Activated CD4-positive, CD25-positive, alpha-beta regulatory T cell treated with anti-CD3 and anti-CD28 coated beads, Interleukin-2, amount 50 U/mL, for 24 hours (primary cell): ENCODE data around the gene CRAMP1.

Experiments used
- ATAC-seq, 2 donors: fragments of 150-1000 bp; cut with Tn5 transposase; one replicate each; pipeline ENCODE4 v1.10.0; 2021; ENCODE audit warnings: mild to moderate bottlenecking in 1 of 2, moderate library complexity in 1 of 2

Gene CRAMP1

GRCh38 chr16:1602285-1602684 lies 9.9 kb upstream of the CRAMP1 start:
- no peak for ATAC-seq

- ATAC-seq = no peak
Observed at GRCh38 chr16:1606774-1607173, 5.4 kb upstream of the CRAMP1 start.

GRCh38 chr16:1607971-1608370 lies 4.2 kb upstream of the CRAMP1 start:
- no peak for ATAC-seq

GRCh38 chr16:1610071-1610898 lies 1.9 kb upstream of the CRAMP1 start:
- peak; percentile 37 to 41 for ATAC-seq

GRCh38 chr16:1610899-1611632 lies 1.1 kb upstream of the CRAMP1 start:
- ATAC-seq = no peak

- no peak for ATAC-seq
Observed at GRCh38 chr16:1613211-1613622, 1.1 kb downstream of the CRAMP1 start.

GRCh38 chr16:1613728-1614455 lies 1.7 kb downstream of the CRAMP1 start:
- ATAC-seq = no peak

GRCh38 chr16:1614456-1615102 lies 2.4 kb downstream of the CRAMP1 start:
- ATAC-seq = no peak

- no peak for ATAC-seq
Observed at GRCh38 chr16:1615761-1616160, 3.6 kb downstream of the CRAMP1 start.

GRCh38 chr16:1619976-1620375 lies 7.8 kb downstream of the CRAMP1 start:
- no peak for ATAC-seq

- ATAC-seq = peak in 1 of 2 donors; percentile 24
Observed at GRCh38 chr16:1620391-1620790, 8.2 kb downstream of the CRAMP1 start.

- ATAC-seq = no peak
Observed at GRCh38 chr16:1621851-1622250, 9.7 kb downstream of the CRAMP1 start.

GRCh38 chr16:1626327-1626726 lies 14.2 kb downstream of the CRAMP1 start:
- no peak for ATAC-seq

- ATAC-seq = no peak
Observed at GRCh38 chr16:1626776-1627175, 14.6 kb downstream of the CRAMP1 start.

- ATAC-seq = no peak
Observed at GRCh38 chr16:1630450-1631213, 18.5 kb downstream of the CRAMP1 start.

- ATAC-seq = no peak
Observed at GRCh38 chr16:1631230-1631629, 19.1 kb downstream of the CRAMP1 start.

GRCh38 chr16:1631931-1632637 lies 19.9 kb downstream of the CRAMP1 start:
- no peak for ATAC-seq

GRCh38 chr16:1632638-1632970 lies 20.4 kb downstream of the CRAMP1 start:
- no peak for ATAC-seq

GRCh38 chr16:1633310-1633709 lies 21.1 kb downstream of the CRAMP1 start:
- no peak for ATAC-seq

- no peak for ATAC-seq
Observed at GRCh38 chr16:1634541-1634940, 22.4 kb downstream of the CRAMP1 start.

GRCh38 chr16:1635070-1635469 lies 22.9 kb downstream of the CRAMP1 start:
- no peak for ATAC-seq

GRCh38 chr16:1637526-1637925 lies 25.4 kb downstream of the CRAMP1 start:
- no peak for ATAC-seq
